RWPE1 (cell line): ENCODE measurements around the gene PLAC9.

Experiments
- CTCF ChIA-PET: fragments of 350-600 bp; sonication (Branson Sonifier 250); formaldehyde crosslinking; extraction: SDS; loops from one replicate; lab custom pipeline; 2021; lab: Yijun Ruan, JAX
- POLR2A ChIA-PET: fragments of 400-600 bp; formaldehyde crosslinking; extraction: SDS; loops from one replicate; lab custom pipeline; 2020; ENCODE audit warnings: antibody characterized with exemption; ENCODE audit not compliant: low non-redundant PET; lab: Yijun Ruan, JAX
- DNase-seq: peaks from one replicate; pipeline ENCODE4 v3.0.0; 2012; ENCODE audit warnings: low spot score
- H3K27ac ChIP-seq: fragments of 450-650 bp; 2 replicates; pipeline ENCODE4 v1.5.1; 2017
- CTCF ChIP-seq: fragments of 450-650 bp; conservative IDR thresholded peaks from 2 replicates; pipeline ENCODE4 v1.5.1; 2017; ENCODE audit warnings: low read depth, mild to moderate bottlenecking

The PLAC9 gene

DNA sequence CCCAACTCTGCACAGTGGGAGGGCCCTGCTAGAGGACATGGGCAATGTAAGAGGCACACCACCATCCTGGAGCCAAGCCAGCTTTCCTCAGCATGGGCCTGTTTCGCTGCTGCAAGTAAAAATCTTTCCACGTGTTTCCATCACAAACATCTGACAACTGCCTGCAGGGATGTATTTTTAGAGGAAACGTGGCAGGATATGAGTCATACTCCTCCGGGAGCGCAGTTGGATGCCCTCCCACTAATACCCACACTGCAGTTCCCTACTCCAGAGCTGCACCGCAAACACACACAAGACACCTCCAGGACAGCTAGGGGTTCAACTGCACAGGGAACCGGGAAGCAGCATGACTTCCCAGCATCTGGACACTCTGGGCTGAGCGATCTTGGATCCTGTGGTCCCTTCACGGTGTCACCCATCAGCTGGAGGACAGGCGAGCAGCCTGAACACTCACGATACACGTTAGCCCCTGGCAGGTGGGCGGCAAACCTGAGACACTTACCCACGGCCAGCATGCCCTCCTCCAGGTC lies 26.1 kb downstream of the PLAC9 start:
- TF ChIP-seq CTCF = no peak
- H3K27ac ChIP-seq = peak overlapping the region; percentile 97
- ChIA-PET CTCF (interaction anchor here (0.7 kb wide), 1 partner anchor 131 kb away, joined by 3 read pairs; the partner anchor contains the start of gene MAT1A), POLR2A (interaction anchor here (1.2 kb wide), 1 partner anchor 49 kb away, joined by 5 read pairs; no protein-coding TSS in a partner anchor)
- peak; percentile 94 for DNase-seq

GRCh38 chr10:80159166-80159873 lies 26.8 kb downstream of the PLAC9 start:
- POLR2A ChIA-PET = interaction anchor here (1.2 kb wide), 1 partner anchor 48 kb away, joined by 5 read pairs; no protein-coding TSS in a partner anchor
- CTCF ChIA-PET = interaction anchor here (0.6 to 0.7 kb wide), 3 partner anchors 15 to 100 kb away, joined by 3 to 4 read pairs (median 3); no protein-coding TSS in a partner anchor
- DNase-seq = no peak
- H3K27ac ChIP-seq = peak overlapping the region; percentile 97
- TF ChIP-seq CTCF = no peak

DNA sequence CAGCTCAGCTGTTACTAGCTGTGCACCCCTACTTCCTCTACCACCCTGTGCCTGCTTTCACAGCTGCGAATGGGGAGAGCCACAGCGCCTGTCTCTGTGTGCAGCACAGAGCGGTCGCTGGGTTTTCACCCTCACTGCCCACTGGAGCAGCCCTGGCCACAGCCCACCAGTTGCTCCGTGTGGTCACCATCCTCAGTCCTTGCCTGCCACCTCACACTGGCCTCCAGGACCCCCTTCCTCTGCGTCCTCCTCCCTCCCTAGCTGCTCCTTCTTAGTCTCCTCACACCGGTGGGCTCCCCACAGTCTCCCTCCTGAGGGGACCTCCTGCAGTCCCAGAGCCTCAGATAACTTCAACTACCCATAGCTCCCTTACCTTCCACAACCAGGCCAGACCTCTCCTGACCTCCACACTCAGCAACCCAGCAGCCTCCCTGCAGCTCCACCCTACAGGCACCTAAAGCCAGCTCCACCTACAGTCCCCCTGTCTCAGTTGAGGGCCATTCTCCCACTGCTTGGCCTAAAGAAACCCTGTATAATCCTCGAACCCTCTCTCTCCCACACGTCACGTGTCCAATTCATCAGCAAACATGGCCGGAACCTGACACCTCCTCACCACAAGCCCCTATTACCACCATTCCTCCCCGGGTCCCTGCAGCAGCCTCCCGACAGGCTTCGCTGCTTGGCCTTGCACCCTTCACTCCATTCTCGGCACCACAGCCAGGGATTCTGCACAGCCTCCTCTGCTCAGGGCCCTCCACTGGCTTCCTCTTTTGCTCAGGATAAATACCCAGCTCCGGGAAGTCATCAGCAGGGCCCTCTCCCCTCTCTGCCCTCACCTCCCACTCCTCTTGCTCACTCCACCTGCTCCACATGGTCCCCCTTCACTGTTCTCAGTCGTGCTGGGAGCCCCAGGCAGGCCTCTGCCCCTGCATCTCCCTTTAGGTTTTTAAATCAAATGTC lies 28.1 kb downstream of the PLAC9 start:
- POLR2A ChIA-PET = no interaction called here
- CTCF ChIA-PET = interaction anchor here (0.6 to 1.6 kb wide), 5 partner anchors 16 to 49 kb away, joined by 3 to 4 read pairs (median 3); no protein-coding TSS in a partner anchor

DNA sequence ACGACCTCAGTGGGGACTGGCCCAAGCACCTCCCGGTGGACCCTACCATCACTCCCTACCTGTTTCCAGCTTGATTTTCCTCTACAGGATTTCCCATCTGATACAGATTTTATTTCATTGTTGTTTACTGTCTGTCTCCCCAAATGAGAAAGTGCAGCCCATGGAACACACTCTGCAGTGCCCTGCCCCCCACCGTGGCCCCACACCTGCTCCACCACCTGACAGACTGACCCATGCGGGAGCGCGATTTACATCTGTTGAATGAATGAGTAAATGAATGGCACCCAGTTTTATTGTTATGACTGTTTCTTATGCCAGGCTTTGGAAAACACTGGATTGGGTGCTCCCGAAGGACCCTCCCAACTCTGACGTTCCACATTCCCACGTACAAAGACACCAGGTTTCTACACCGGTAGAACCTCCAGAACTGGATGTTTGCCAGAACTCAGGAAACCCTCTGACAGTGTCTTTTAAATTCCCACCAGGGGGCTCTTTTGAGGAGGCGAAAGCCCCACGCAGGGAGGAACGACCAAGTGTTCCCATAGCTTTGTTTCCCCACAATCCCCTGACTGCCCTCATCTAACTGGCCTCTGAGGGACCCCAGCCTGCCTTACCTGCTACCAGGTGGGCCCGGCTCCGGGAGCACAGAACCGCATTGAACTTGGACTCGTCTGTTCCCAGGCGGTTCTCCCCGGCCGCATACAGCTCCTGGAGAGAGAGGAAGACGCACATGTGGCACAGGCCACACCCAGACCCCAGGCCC lies 29.0 kb downstream of the PLAC9 start:
- no peak for DNase-seq
- H3K27ac ChIP-seq = no peak overlapping the region
- CTCF ChIA-PET = interaction anchor here (0.5 to 1.6 kb wide), 4 partner anchors 16 to 587 kb away, joined by 3 to 4 read pairs (median 4); no protein-coding TSS in a partner anchor
- TF ChIP-seq CTCF = no peak
- POLR2A ChIA-PET = no interaction called here

More for the DNA sequence above, 28.1 kb downstream of the PLAC9 start:
- H3K27ac ChIP-seq = no peak overlapping the region; the same call in 1 of the 2 replicates
- no peak for DNase-seq
- TF ChIP-seq CTCF = no peak

DNA sequence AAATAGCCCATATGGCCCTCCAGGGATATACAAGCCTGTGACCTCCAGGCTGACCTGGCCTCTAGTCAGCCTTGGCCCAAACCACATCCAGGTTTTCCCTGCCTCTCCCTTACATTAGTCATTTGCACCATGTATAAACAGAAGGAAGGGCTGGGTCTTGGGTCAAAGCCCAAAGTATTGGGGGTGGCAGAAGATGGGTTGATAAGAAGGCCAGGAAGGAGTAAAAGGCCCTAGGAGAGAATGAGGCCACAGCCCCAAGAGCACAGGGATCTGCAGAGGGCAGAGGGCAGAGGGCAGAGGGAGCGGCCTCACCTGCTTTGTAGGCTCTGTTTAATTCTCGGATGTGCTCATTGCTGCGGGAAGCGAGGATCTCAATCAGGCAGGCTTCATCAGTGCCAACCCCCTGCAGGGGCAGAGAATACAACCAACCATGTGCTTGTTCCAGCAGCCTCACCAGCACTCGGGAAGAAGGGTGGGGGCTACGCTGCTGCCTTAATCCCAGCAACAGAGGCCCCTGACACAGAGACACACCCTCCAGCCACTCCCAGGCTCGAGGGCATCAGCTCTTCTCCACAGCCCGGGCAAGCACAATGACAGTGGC lies 31.3 kb downstream of the PLAC9 start:
- CTCF ChIA-PET = no interaction called here
- POLR2A ChIA-PET = interaction anchor here (1.0 kb wide), 1 partner anchor 49 kb away, joined by 3 read pairs; no protein-coding TSS in a partner anchor
- peak overlapping the region; percentile 66 for H3K27ac ChIP-seq
- TF ChIP-seq CTCF = no peak
- peak; percentile 55 for DNase-seq
